ENCODE data around the gene SLC8A1. TPM values are rescaled to one million over a fixed set of nuclear protein-coding genes. Genes with fewer than 3 reads are reported as not detected.

Gene SLC8A1
- polyA plus RNA-seq, 4 donors, result 67.4 to 72.0 (median 68.1) TPM

GRCh38 chr2:40321822-40322221 lies 130.1 kb downstream of the SLC8A1 start:
- no peak for DNase-seq (ENCODE audit: low read depth in 4 of 4, low spot score in 3 of 4)

- no peak for DNase-seq (ENCODE audit: low read depth in 4 of 4, low spot score in 3 of 4)
These were observed 130.8 kb downstream of the SLC8A1 start for GRCh38 chr2:40321016-40321623.

GRCh38 chr2:40318921-40319320 lies 133.0 kb downstream of the SLC8A1 start:
- no peak for DNase-seq (ENCODE audit: low read depth in 4 of 4, low spot score in 3 of 4)

- no peak for DNase-seq (ENCODE audit: low read depth in 4 of 4, low spot score in 3 of 4)
These were observed 134.1 kb downstream of the SLC8A1 start for GRCh38 chr2:40317761-40318160.

- no peak for DNase-seq (ENCODE audit: low read depth in 4 of 4, low spot score in 3 of 4)
These were observed 134.8 kb downstream of the SLC8A1 start for GRCh38 chr2:40317046-40317445.

- DNase-seq (ENCODE audit: low read depth in 4 of 4, low spot score in 3 of 4), result no peak
These were observed 135.3 kb downstream of the SLC8A1 start for GRCh38 chr2:40316620-40317019.

GRCh38 chr2:40315683-40316082 lies 136.2 kb downstream of the SLC8A1 start:
- no peak for DNase-seq (ENCODE audit: low read depth in 4 of 4, low spot score in 3 of 4)

- no peak for DNase-seq (ENCODE audit: low read depth in 4 of 4, low spot score in 3 of 4)
These were observed 140.9 kb downstream of the SLC8A1 start for GRCh38 chr2:40311026-40311425.

GRCh38 chr2:40310303-40310702 lies 141.6 kb downstream of the SLC8A1 start:
- DNase-seq (ENCODE audit: low read depth in 4 of 4, low spot score in 3 of 4), result no peak

GRCh38 chr2:40304340-40304739 lies 147.6 kb downstream of the SLC8A1 start:
- no peak for DNase-seq (ENCODE audit: low read depth in 4 of 4, low spot score in 3 of 4)

GRCh38 chr2:40303746-40304145 lies 148.1 kb downstream of the SLC8A1 start:
- DNase-seq (ENCODE audit: low read depth in 4 of 4, low spot score in 3 of 4), result no peak

GRCh38 chr2:40302751-40303325 lies 149.1 kb downstream of the SLC8A1 start:
- no peak for DNase-seq (ENCODE audit: low read depth in 4 of 4, low spot score in 3 of 4)

- no peak for DNase-seq (ENCODE audit: low read depth in 4 of 4, low spot score in 3 of 4)
These were observed 151.5 kb downstream of the SLC8A1 start for GRCh38 chr2:40300391-40300790.

GRCh38 chr2:40299781-40300180 lies 152.1 kb downstream of the SLC8A1 start:
- DNase-seq (ENCODE audit: low read depth in 4 of 4, low spot score in 3 of 4), result no peak

GRCh38 chr2:40299173-40299572 lies 152.7 kb downstream of the SLC8A1 start:
- DNase-seq (ENCODE audit: low read depth in 4 of 4, low spot score in 3 of 4), result no peak

GRCh38 chr2:40298026-40298425 lies 153.9 kb downstream of the SLC8A1 start:
- DNase-seq (ENCODE audit: low read depth in 4 of 4, low spot score in 3 of 4), result no peak

GRCh38 chr2:40292291-40292690 lies 159.6 kb downstream of the SLC8A1 start:
- no peak for DNase-seq (ENCODE audit: low read depth in 4 of 4, low spot score in 3 of 4)

- DNase-seq (ENCODE audit: low read depth in 4 of 4, low spot score in 3 of 4), result no peak
These were observed 162.0 kb downstream of the SLC8A1 start for GRCh38 chr2:40289771-40290404.

GRCh38 chr2:40287773-40288172 lies 164.1 kb downstream of the SLC8A1 start:
- no peak for DNase-seq (ENCODE audit: low read depth in 4 of 4, low spot score in 3 of 4)

- DNase-seq (ENCODE audit: low read depth in 4 of 4, low spot score in 3 of 4), result no peak
These were observed 164.7 kb downstream of the SLC8A1 start for GRCh38 chr2:40287195-40287594.

GRCh38 chr2:40286721-40287120 lies 165.2 kb downstream of the SLC8A1 start:
- no peak for DNase-seq (ENCODE audit: low read depth in 4 of 4, low spot score in 3 of 4)

GRCh38 chr2:40285391-40285790 lies 166.5 kb downstream of the SLC8A1 start:
- no peak for DNase-seq (ENCODE audit: low read depth in 4 of 4, low spot score in 3 of 4)
